Stimulated activated CD8-positive, alpha-beta memory T cell treated with anti-CD3 and anti-CD28 coated beads, Interleukin-15, amount 100 ng/mL, for 1 hour (primary cell): ENCODE results near the gene MET.
"Not testable (repeated sequence)": the region's sequence is repeated elsewhere in the genome, so short reads cannot be mapped to it uniquely, and the experiment has no call there.

Source experiments
- DNase-seq: peaks from one replicate; pipeline ENCODE4 v3.0.0-alpha.2; 2020; ENCODE audit warnings: low read depth

Gene MET

DNA sequence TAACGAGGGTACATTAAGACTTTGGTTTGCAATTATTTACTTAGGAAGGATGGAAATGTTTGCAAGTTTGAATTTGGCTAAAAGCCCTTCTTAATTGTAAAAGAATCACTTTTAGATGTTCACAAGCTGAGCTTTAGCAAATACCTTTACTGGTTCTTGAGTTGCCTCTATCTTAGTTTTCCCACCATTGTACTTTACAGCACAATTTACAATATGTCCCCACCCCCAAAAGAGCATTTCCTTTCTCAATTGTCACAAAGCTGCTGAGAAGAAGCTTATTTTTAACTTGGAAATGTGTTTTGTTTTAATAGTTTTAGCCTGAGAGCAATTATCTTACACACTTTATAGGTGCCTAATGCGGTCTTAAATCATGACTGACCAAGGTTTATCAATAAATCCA lies 81.1 kb downstream of the MET start:
- DNase-seq, result no peak

DNA sequence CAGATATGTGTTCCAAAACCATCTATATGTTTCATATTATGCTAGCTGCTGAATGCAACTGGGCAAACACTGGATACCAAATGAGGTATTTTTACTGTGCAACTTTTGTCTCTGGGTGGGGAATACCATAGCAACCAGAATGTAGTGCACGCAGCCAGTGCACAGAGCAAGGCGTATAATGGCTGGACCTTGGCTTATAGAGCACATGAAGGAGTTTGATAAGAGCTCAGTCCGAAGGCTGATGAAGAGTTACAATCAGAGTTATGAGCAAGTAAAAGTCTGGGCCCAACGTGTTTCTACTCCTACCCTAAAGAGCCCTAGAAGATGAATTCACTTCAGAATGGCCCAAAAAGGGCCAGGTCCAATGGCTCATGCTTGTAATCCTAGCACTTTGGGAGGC lies 82.2 kb downstream of the MET start:
- no peak for DNase-seq

DNA sequence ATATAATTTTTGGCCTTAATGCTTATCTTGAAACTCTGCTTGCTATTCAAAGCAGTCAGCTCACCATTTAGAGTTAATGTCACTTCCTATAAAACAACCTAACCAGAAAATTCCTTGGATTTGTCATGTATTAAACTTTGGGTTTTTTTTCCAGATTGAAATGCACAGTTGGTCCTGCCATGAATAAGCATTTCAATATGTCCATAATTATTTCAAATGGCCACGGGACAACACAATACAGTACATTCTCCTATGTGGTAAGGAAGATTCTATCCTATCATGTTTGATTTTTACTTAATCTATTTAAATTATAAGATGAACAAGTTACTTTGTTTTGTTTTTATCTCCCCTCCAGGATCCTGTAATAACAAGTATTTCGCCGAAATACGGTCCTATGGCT lies 85.3 kb downstream of the MET start:
- no peak for DNase-seq

DNA sequence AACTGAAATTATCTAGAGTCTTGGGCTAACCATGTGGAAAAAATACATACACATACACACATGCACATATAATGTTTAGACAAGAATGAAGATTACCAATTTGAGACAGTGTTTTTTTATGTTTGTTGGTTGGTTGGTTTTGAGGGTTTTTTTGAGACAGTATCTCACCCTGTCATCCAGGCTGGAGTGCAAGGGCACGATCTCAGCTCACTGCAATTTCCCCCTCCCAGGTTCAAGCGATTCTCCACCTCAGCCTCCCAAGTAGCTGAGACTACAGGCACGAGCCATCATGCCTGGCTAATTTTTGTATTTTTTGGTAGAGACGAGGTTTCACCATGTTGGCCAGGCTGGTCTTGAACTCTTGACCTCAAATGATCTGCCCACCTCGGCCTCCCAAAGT lies 87.6 kb downstream of the MET start:
- not testable (repeated sequence) for DNase-seq

DNA sequence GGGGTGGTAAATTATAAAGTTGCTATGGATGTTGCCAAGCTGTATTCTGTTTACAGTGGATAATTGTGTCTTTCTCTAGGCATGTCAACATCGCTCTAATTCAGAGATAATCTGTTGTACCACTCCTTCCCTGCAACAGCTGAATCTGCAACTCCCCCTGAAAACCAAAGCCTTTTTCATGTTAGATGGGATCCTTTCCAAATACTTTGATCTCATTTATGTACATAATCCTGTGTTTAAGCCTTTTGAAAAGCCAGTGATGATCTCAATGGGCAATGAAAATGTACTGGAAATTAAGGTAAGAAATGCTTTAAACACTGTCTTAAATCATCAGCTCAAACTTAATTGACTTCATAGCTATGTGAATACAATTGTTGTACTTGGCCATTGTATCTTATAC lies 91.0 kb downstream of the MET start:
- no peak for DNase-seq

DNA sequence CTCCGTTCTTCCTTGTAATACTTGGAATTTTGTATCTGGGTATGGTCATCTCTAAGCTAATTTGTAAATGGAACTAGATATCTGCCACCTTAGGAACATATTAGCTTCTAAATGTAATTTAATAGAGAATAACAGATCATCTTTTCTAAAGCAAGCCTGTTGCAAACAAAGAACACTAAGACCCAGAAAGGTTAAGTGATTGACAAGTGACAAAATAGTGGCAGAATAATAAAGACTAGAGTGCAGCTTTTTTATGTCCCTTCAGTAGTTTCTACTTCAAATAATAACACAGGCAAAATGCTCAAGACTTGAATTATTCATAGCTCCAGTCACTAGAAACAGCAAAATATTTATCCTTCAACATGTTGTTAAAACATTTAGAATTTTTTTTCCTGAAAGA lies 91.7 kb downstream of the MET start:
- DNase-seq, result no peak

DNA sequence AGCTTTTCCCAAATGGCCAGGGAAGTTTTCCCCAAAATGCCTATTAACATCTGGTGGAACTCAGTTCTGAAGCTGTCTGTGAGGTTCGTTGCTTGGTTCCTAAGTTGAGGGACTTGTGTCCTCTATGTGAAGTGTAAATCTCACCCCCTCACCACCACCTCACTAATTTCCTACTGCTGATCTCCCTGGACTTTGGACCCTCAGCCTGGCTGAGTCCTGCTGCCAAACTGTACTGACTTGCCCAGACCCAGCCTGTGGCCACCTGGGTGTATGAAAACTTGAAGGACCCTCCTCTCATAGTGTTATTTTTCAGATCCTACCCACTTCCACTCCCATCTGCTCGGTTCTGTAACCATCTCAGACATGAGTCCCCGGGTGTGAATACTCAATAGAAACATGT lies 94.9 kb downstream of the MET start:
- no peak for DNase-seq

DNA sequence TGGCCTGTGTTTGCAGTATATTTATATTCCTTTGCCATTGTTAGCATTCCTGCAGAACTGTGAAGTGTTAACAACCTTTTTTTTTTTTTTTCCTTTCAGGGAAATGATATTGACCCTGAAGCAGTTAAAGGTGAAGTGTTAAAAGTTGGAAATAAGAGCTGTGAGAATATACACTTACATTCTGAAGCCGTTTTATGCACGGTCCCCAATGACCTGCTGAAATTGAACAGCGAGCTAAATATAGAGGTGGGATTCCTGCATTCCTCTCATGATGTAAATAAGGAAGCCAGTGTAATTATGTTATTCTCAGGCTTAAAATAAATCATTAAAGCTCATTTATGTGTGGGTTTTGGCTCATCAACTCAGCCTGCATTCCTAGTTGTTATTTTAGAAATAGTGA lies 97.5 kb downstream of the MET start:
- no peak for DNase-seq

DNA sequence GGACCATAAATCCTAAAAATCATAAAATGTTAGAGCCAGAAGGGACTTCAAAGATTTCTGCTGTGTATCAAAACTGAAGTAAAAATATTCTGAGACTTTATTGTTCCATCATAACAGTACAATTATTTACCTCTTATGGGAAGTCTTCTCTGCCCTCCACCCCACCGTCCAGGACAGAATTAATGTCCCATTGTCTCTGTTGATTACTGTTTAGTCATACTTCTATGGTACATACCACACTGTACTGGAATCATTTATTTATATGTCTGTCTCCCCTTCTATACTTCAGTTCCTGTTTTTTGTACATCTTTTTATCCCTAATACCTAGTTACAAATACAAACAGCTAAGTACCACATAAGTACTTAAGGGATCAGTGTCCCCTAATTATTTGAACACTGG lies 98.9 kb downstream of the MET start:
- DNase-seq, result no peak

DNA sequence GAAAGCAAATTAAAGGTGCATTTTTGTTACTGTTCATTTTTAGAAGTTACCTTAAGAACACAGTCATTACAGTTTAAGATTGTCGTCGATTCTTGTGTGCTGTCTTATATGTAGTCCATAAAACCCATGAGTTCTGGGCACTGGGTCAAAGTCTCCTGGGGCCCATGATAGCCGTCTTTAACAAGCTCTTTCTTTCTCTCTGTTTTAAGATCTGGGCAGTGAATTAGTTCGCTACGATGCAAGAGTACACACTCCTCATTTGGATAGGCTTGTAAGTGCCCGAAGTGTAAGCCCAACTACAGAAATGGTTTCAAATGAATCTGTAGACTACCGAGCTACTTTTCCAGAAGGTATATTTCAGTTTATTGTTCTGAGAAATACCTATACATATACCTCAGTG lies 99.6 kb downstream of the MET start:
- no peak for DNase-seq

DNA sequence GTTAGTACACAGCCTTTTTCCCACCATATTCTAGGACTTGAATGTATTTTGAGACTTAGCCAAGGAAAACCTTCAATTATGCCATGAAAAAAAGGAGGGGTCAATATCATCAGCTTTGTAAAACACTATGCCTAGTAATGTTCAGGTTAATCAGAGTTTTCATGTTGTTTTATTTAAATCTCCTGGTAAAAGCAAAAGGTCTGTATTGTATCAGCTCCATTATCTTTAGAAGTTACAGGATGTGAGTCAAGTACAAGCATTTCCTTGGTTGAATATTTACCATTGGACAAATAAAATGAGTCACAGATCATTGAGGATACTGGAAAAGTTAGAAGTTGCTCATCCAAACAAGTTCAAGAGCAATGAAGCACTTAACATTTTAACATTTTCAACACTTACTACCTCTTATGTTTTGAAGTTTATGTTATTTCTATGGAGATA lies 100.4 kb downstream of the MET start:
- no peak for DNase-seq

DNA sequence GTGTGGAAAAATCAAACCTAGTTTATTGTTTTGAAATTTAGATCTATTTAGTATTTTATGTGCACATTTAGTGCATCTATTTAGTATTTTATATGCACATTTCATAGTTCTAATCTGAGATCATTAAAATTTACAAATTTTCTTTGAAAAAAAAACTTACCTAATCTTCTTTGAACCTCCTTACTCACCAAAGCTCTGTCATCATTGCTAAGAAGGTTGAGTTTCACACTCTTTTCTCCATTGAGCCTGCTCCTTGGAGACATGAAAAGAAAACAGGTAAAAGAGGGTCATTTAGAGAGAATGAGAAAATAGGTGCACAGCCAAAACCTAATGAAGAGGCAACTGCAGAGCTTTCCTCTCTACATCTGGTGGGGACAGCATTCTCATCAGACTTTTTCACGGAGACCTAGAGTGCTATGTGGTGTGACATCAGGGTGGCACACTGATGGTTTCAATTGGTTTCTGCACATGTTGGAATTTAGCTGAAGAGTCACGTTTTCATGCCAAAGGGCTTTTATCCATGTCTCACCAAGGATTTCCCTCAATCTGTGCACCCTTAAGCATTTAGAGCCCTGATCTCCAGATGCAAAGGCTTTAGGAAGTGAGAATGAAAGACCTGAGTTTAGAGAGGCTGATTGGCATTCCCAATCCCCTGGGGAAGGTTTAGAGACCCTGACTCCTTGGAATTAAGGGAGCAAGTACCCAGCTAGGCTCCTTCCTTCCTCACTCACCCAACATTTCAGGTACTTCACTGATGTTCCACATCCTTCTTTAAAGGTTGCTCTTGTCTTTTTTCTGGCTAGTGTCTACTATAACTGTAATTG lies 101.1 kb downstream of the MET start:
- no peak for DNase-seq

DNA sequence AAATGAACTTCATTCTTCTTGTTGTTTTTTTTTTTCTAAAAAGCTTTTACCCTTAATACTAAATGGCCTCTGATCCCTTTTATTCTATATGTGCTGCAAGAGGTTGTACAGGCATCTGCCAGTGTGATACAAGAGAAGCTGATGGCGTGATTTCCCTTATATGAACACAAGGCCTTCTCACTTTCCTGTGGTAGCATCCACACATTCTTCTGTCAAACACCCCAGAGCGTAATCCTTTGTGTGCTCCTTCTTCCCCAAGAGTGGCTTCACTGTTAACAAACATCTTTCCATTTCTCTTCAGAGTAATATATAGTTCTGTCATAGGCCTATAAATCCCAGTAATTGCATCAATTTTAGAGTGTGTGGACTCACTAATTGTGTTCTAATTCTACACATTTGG lies 104.0 kb downstream of the MET start:
- no peak for DNase-seq

DNA sequence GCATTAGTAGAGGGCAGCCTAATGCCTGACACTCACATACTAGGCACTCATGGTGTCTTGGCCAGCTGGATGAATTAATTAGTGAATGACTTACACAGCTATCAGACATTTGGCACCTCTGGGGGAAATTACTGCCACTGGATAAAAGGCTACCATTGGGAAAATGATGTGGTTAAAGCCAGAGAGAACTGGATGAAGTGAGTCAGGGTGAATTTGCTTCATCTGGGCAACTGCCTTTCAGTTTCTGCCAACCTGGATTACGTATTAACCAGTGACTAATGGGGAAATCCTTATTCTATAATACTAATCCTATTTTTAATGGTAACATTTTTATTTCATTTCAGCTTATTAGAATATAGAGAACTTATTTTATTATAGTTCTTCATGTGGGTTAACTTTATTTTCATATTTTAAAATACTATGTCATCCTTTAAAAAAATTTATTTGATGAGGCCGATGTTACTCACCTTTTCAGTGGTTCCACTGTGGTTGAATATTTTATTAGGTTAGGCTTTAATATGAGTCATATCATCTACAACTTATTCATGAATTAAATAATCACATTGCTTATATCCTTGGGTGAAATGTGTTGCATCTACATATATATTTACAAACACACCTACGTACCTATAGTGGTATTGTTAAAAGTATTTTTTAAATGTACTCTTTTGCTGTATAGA lies 104.8 kb downstream of the MET start:
- DNase-seq, result no peak

DNA sequence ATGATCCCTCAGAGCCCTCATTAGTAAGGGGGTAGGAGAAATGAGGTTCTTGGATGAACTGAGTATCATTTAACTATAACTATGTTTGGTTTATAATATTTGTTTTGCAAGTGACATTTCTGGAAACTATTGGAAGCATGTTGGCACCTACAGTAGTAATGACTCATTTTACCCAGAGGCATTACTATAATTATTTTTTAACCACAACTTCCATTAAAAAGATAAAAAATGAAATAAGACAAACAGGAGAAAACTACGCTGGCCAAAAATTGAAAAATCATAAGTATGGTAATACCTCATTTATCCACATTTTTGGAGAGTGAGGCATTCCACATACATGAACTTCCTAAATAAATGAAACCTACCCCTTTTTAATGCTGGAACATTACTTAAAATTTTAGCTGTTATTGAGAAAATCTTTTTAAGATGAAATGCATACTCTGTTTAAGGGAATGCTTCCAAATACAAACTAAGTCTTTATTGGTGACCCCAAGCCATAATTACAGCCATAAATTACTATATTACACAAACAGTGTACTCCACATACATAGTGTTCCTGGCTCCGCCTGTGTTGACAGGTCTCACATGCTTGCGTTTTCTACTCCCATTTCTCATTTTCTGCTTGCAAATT lies 105.8 kb downstream of the MET start:
- no peak for DNase-seq

DNA sequence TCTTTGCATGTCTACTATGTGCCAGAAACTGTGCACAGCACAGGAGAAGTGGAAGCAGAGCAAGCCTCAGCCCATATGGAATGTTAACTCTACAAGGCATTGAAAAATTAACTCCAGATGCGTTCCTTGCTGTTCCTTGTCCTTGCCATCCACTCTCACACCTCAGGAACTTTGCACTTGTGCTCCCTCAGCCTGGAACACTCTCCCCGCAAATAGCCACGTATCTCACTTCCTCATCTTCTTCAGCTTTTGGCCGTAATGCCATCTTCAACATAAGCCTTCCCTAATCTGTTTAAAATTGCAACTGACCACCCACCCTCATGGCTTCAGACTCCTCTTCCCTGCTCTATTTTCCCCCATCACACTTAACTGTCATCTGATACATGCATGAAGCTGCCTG lies 107.2 kb downstream of the MET start:
- DNase-seq, result no peak

DNA sequence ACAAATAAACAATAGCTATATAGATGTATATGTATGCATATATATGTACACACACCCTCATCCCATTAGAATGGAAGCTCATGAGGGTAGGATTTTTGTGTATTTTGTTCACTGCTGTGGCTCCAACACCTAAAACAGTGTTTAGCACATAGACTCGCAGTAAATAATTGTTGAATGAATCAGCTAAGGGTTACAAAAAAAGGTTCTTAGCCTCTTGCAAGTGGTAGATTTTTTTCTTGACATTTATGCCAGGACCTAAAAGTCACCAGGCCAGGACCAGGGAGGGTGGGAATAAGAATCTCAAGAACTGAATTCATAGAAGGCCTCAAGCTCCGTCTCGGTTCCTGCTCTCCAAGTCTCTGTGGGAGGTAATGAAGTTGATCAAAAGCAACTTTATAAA lies 107.9 kb downstream of the MET start:
- DNase-seq, result no peak

DNA sequence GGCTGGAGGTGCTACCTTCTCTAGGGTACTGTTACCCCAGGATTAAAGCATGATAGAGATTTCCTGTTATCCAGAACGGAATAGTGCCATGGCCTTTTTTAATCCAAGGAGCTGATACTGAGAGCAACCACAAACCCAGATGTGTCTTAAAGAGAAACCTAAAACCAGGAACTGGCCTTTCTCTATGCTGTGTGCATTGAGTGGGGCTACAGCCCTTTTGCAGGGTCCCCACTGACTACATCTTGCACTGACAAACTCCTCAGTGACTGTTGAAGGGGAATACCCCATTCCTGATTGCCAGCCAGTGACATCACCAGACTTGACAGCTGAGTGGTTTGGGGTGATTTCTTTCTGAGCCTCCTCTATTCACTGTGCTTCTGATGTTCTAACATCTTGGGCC lies 108.5 kb downstream of the MET start:
- DNase-seq, result no peak

DNA sequence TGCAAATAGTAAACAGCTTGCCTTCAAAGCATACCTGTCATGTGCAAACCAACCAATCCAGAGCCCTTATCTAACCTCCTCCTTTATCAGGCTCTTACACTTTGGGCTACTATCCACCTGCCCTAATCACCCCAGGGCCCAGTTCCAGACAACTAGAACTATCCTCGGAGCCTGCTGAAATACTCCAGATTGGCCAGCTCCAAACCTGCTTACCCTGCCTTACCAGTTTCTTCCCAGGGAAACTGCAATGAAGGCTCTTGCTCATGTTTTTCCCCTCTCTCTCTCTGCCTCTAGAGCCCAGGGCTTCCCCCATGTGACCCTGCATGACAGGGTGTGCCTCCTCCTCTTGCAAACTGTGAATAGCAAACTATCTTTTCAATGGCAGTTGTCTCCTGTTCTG lies 109.0 kb downstream of the MET start:
- DNase-seq, result no peak

DNA sequence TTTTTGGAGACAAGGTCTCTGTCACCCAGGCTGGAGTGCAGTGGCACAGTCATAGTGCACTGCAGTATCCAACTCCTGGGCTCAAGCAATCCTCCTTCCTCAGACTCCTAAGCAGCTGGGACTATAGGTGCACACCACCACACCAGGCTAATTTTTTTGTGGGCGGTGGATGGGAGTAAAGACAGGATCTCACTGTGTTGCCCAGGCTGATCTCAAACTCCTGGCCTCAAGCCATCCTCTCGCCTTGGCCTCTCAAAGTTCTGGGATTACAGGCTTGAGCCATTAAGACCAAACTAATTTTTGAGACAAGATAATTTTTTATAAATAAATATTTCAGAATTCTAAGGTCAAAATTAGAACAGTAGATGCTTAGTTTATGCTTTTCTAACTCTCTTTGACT lies 109.6 kb downstream of the MET start:
- no peak for DNase-seq

DNA sequence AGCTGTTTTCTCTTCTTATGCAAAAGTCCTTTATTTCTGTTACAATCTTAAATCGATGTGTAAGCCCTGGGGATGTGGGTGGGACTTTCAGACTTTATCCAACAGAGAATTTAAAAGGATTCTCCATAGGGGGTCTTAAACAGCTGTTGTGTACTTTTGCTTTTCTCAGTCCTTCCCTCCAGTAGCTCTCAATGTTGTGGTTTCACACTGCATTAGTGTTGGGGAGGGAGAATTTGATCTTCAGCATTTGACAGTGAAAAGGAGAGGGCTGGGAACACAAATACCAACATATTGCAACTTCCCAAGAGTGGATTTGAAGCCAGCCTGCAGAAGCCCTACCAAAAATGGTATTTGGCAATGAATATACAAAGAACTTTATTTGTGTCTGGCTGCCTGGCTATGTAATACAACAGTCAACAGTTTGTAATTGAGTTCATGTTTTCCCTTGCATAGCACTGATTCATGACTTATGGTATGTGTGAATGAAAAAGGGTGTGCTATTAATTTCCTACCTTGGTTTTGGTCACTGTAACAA lies 110.2 kb downstream of the MET start:
- no peak for DNase-seq

DNA sequence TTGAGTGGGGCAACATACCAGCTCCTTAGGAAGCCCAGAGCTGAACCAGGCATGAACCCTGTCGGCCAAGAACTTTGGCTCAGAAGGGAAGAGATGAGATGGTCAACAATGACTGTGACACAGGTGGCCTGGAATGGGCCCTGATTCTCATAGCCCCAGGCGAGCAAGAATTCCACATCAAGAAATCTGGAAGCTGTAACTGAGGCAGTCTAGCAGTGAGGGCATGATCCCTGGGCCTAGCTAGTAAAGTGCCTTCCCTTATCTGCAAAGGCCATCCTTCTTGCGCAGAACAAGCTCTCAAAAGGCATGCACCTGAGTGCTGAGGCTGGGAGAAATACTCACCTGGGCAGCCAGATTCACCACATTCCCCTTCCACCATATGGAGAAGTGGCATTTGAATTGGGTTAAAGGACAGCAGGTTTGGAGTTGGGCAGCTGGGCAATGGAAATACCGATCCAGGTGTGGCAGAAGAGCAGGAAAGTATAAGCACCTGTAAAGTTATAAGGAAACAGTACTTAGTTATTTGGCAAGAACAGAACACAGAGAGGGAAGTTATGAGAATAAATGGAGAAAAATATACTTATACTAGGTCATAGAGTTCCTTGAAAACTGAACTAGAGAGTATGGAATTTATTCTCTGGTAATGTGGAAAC lies 111.8 kb downstream of the MET start:
- DNase-seq, result no peak

DNA sequence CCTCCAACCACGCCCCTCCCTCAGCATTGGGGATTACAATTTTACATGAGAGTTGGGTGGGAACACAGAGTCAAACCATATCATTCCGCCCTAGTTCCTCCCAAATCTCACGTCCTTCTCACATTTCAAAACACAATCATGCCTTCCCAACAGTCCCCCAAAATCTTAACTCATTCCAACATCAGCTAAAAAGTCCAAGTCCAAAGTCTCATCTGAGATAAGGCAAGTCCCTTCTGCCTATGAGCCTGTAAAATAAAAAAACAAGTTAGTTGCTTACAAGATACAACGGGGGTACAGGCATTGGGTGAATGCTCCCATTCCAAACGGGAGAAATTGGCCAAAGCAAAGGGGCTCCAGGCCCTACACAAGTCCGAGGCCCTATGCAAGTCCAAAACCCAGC lies 112.7 kb downstream of the MET start:
- no peak for DNase-seq
